ENCODE results near the gene ATP6V1E1.

DNA sequence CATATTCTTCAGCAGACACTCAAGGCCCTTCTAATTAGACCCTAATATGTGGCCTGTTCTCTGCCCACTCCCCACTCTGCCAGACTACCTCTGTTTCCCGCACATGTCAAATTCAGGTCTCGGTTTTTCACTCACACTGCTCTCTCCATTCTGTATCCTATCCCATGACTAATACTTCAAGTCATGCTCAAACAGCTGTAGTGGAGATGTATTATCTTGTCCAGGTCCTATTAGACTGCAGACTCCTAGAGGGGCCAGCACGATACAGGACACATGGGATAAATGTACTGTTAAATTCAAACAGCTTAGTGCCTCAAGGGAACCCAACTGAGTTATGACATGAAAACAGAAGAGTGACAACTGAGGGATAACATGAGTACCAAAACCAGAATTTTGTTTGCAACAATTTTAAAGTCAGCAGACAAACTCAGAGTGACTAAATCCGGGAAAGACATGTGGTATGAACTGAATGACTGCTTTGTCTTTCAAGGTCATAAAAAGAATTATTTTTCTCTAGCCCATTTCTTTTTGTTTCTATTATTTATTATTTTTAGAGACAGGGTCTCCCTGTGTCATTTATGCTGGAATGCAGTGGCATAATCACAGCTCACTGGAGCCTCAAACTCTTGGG lies 20.5 kb downstream of the ATP6V1E1 start:
- TF ChIP-seq EP300 (IDR thresholded peaks at IDR 0.05; ENCODE audit: borderline replicate concordance in 1 of 2, control insufficient read depth in 1 of 2, low read depth in 2 of 2, low read length in 2 of 2) (no peak), POLR2A (IDR thresholded peaks at IDR 0.05; ENCODE audit: low read depth, low read length) (no peak), ASH2L (IDR thresholded peaks at IDR 0.05; ENCODE audit: borderline replicate concordance, low read depth) (no peak), SMC3 (IDR thresholded peaks at IDR 0.05; ENCODE audit: borderline replicate concordance, low read length) (no peak), ZNF207 (IDR thresholded peaks at IDR 0.05; ENCODE audit: borderline replicate concordance) (no peak), SREBF1 (IDR thresholded peaks at IDR 0.05; ENCODE audit: low read length) (no peak), NR2C2 (IDR thresholded peaks at IDR 0.05; ENCODE audit: borderline replicate concordance, control insufficient read depth, insufficient read length, low read depth) (no peak), HCFC1 (IDR thresholded peaks at IDR 0.05; ENCODE audit: low read length) (no peak)
- TF ChIP-seq, protein P1, sequence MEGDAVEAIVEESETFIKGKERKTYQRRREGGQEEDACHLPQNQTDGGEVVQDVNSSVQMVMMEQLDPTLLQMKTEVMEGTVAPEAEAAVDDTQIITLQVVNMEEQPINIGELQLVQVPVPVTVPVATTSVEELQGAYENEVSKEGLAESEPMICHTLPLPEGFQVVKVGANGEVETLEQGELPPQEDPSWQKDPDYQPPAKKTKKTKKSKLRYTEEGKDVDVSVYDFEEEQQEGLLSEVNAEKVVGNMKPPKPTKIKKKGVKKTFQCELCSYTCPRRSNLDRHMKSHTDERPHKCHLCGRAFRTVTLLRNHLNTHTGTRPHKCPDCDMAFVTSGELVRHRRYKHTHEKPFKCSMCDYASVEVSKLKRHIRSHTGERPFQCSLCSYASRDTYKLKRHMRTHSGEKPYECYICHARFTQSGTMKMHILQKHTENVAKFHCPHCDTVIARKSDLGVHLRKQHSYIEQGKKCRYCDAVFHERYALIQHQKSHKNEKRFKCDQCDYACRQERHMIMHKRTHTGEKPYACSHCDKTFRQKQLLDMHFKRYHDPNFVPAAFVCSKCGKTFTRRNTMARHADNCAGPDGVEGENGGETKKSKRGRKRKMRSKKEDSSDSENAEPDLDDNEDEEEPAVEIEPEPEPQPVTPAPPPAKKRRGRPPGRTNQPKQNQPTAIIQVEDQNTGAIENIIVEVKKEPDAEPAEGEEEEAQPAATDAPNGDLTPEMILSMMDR (IDR thresholded peaks at IDR 0.05 in 2 of 3, conservative IDR thresholded peaks at IDR 0.05 in 1 of 3; ENCODE audit: control insufficient read depth in 2 of 3, extremely low read depth in 1 of 3, insufficient read depth in 1 of 3, low read depth in 3 of 3, low read length in 3 of 3) = no peak

Measured in GM12878 (cell line).